ENCODE results near the gene GMCL1. TPM values are rescaled to one million over a fixed set of nuclear protein-coding genes. Genes with fewer than 3 reads are reported as not detected.

GMCL1 gene
- total and polyA plus RNA-seq, 2 of the 13 experiments (the other 11 are each of a cell fraction or from before 2014, with no cell fraction given), result 18.7 to 24.0 TPM

- TF ChIP-seq NFAT5 (CRISPR knock-in tag; IDR thresholded peaks at IDR 0.05) (no peak), ZNF674 (CRISPR knock-in tag; IDR thresholded peaks at IDR 0.05; ENCODE audit: low read depth) (no peak), ZKSCAN5 (CRISPR knock-in tag; IDR thresholded peaks at IDR 0.05) (no peak), ZBTB43 (CRISPR knock-in tag; conservative IDR thresholded peaks at IDR 0.05) (peak; percentile 82; the same call in 1 of the 2 replicates), REPIN1 (CRISPR knock-in tag; IDR thresholded peaks at IDR 0.05; ENCODE audit: borderline replicate concordance, low read depth) (peak; percentile 85; the same call in 1 of the 2 replicates), ZBTB25 (CRISPR knock-in tag; IDR thresholded peaks at IDR 0.05) (peak; percentile 91), MED13 (CRISPR knock-in tag; IDR thresholded peaks at IDR 0.05) (peak; percentile 88), ETS1 (CRISPR knock-in tag; IDR thresholded peaks at IDR 0.05) (no peak), RFX3 (CRISPR knock-in tag; IDR thresholded peaks at IDR 0.05) (peak; percentile 46; the same call in 1 of the 2 replicates), HMG20A (CRISPR knock-in tag; IDR thresholded peaks at IDR 0.05; ENCODE audit: borderline replicate concordance) (peak; percentile 99), TERF1 (CRISPR knock-in tag; IDR thresholded peaks at IDR 0.05) (no peak), ADNP (CRISPR knock-in tag; IDR thresholded peaks at IDR 0.05) (no peak), ATF4 (CRISPR knock-in tag; IDR thresholded peaks at IDR 0.05) (peak in 1 of 2 experiments; percentile 85; a peak in 2 of 4 replicates), CHD2 (IDR thresholded peaks at IDR 0.05; ENCODE audit: low read depth, low read length) (no peak), GTF2F1 (IDR thresholded peaks at IDR 0.05; ENCODE audit: low read length) (no peak), NFYC (CRISPR knock-in tag; IDR thresholded peaks at IDR 0.05) (no peak), ZNF33A (CRISPR knock-in tag; IDR thresholded peaks at IDR 0.05; ENCODE audit: borderline replicate concordance) (no peak), CHCHD3 (CRISPR knock-in tag; IDR thresholded peaks at IDR 0.05) (no peak)
These were observed 47.9 kb upstream of the GMCL1 start (continued) for GRCh38 chr2:69781321-69782248.
